Sigmoid colon (tissue), 4 donors: ENCODE measurements around the gene FBXO42.

ENCODE experiments used
- CTCF ChIP-seq, 4 experiments: fragments of 450-650 bp in 3 of 4; fragments of 200-600 bp in 1 of 4; IDR thresholded peaks; one replicate each; pipeline ENCODE4 v1.5.1; 2016 to 2019; ENCODE audit warnings: antibody characterized with exemption in 4 of 4, mild to moderate bottlenecking in 3 of 4, moderate library complexity in 2 of 4
- EP300 ChIP-seq, 4 donors: sonication (generic); formaldehyde crosslinking; IDR thresholded peaks; one replicate each; pipeline ENCODE4 v1.6.1; 2017; ENCODE audit warnings: antibody characterized with exemption in 4 of 4
- POLR2A ChIP-seq, 2 donors: fragments of 450-650 bp; IDR thresholded peaks; one replicate each; pipeline ENCODE4 v1.6.1; 2016; ENCODE audit warnings: antibody characterized with exemption in 2 of 2, mild to moderate bottlenecking in 2 of 2, moderate library complexity in 2 of 2

- no peak for TF ChIP-seq CTCF (IDR thresholded peaks at IDR 0.05)
- TF ChIP-seq POLR2A (IDR thresholded peaks at IDR 0.05), result no peak
- TF ChIP-seq EP300 (IDR thresholded peaks at IDR 0.05), result no peak
Measured at GRCh38 chr1:16338961-16339360, 13.3 kb downstream of the FBXO42 start.
